Peyer's patch (tissue), 4 donors: Measurements from ENCODE around the gene FEM1A.

ENCODE experiments used
- POLR2A ChIP-seq, 2 donors: fragments of 450-650 bp; IDR thresholded peaks; one replicate each; pipeline ENCODE4 v1.5.1; 2017; ENCODE audit warnings: antibody characterized with exemption in 2 of 2, mild to moderate bottlenecking in 2 of 2, moderate library complexity in 2 of 2
- TF ChIP-seq, protein P1 (sequence below), 6 experiments: fragments of 450-650 bp in 4 of 6; fragments of 200-600 bp in 2 of 6; sonication (generic) in 1 of 6; IDR thresholded peaks; one replicate each; pipeline ENCODE4 v1.5.1; 2017 to 2019; ENCODE audit warnings: antibody characterized with exemption in 6 of 6, mild to moderate bottlenecking in 3 of 6, moderate library complexity in 1 of 6

DNA sequence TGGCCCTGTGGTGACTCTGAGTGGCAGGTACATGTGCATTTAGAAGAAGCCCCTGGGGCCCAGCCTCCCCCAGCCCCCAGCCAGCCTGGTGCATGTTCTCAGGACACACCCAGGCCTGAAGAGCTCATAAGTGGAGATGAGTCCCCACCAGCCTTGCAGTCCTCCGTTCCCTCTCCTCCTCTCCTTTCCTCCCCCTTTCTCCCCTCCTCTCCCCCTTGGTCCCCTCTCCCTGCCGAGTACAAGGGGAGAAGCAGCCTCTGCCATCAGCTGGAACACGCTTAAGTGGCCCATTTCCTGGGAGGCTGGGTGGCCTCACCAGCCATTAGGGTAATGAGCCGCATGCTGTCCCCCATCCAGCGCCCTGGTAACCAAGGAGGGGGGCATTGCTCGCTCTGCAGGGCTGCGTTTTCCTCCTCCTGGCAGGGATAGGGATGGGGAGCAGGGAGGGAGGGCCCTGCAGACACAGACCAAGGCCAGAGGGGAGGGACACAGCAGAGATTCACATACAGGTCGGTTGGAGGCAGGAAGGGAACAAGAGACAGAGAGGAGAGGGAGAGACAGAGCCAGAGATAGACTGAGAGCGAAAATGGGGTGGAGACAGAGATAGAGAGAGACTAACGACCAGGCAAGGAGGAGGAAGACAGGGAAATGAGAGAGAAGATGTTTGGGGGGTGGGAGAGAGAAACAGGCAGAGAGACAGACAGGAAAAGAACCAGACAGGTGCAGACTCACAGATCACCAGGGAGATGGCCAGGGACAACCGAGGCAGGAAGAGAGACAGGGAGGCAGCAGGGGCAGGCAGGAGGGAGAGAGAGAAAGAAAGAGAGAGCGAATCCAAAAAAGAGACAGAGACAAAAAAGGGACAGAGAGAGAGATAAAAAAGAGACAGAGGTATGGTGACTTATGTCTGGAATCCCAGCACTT, 48.5 kb upstream of the FEM1A start:
- TF ChIP-seq, protein P1, sequence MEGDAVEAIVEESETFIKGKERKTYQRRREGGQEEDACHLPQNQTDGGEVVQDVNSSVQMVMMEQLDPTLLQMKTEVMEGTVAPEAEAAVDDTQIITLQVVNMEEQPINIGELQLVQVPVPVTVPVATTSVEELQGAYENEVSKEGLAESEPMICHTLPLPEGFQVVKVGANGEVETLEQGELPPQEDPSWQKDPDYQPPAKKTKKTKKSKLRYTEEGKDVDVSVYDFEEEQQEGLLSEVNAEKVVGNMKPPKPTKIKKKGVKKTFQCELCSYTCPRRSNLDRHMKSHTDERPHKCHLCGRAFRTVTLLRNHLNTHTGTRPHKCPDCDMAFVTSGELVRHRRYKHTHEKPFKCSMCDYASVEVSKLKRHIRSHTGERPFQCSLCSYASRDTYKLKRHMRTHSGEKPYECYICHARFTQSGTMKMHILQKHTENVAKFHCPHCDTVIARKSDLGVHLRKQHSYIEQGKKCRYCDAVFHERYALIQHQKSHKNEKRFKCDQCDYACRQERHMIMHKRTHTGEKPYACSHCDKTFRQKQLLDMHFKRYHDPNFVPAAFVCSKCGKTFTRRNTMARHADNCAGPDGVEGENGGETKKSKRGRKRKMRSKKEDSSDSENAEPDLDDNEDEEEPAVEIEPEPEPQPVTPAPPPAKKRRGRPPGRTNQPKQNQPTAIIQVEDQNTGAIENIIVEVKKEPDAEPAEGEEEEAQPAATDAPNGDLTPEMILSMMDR (IDR thresholded peaks at IDR 0.05): no peak
- TF ChIP-seq POLR2A (IDR thresholded peaks at IDR 0.05): no peak
